OCI-LY3 (cell line): ENCODE data around the gene FUZ.

ENCODE experiments used
- CTCF ChIP-seq: fragments of 200-600, 300-600 bp; sonication (generic); IDR thresholded peaks from 2 replicates; pipeline ENCODE4 v1.5.1; 2014; ENCODE audit warnings: antibody characterized with exemption, low read length, low read depth
- EZH2phosphoT487 ChIP-seq: fragments of 200-600 bp; shearing (Covaris generic); IDR thresholded peaks from 2 replicates; pipeline ENCODE4 v1.6.1; 2018; ENCODE audit warnings: antibody characterized with exemption, mixed run types, low read depth

GRCh38 chr19:49835562-49835961 is 22.5 kb upstream of the FUZ start:
- no peak for TF ChIP-seq CTCF
- no peak for TF ChIP-seq EZH2phosphoT487
